GM12873 (cell line): Measurements from ENCODE around the gene PIGM.

Experiments used
- TF ChIP-seq, protein P1 (sequence below): IDR thresholded peaks from 2 replicates; pipeline ENCODE4 v1.5.1; 2012; ENCODE audit warnings: low read depth, mild to moderate bottlenecking, moderate library complexity, low read length, control low read depth; ENCODE audit not compliant: insufficient read depth; ENCODE audit errors: missing control alignments

Gene PIGM

DNA sequence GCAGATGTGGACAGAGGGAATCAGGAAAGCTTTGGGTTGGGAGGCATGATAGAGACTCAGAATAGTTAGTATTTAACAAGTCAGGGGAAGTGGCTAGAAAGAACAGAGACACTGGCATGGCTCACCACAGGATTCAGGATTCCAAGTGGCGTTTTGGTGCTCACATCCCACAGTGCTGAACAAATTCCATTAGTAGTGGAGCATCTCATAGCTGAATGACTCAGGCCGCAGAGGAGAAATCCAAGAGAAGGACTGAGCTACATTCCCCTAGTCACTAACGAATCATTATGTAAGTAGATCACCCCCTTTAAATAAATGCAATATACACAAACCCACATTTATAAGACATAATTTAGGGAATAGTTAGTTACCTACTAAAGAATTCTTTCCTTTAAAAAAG is 44.5 kb upstream of the PIGM start:
- TF ChIP-seq, protein P1, sequence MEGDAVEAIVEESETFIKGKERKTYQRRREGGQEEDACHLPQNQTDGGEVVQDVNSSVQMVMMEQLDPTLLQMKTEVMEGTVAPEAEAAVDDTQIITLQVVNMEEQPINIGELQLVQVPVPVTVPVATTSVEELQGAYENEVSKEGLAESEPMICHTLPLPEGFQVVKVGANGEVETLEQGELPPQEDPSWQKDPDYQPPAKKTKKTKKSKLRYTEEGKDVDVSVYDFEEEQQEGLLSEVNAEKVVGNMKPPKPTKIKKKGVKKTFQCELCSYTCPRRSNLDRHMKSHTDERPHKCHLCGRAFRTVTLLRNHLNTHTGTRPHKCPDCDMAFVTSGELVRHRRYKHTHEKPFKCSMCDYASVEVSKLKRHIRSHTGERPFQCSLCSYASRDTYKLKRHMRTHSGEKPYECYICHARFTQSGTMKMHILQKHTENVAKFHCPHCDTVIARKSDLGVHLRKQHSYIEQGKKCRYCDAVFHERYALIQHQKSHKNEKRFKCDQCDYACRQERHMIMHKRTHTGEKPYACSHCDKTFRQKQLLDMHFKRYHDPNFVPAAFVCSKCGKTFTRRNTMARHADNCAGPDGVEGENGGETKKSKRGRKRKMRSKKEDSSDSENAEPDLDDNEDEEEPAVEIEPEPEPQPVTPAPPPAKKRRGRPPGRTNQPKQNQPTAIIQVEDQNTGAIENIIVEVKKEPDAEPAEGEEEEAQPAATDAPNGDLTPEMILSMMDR: no peak

DNA sequence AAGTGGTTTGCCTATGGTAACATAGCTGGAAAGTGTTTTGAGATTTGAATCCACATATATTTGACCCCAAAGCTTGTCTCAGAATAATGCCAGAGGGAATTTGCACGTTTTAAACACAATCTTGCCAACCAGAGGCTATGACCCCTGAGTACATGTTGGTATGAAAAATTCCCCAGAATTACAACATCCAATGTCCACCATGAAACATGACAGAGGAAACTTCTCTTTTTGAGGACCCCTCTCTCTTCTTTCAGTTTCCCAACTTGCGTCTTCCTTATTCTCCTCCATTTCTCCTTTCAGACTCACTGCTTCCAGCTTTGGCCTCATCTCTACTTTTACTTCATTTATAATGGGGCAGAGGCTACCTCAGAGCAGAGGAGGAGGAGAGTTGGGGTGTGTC is 44.0 kb upstream of the PIGM start:
- TF ChIP-seq, protein P1: no peak

DNA sequence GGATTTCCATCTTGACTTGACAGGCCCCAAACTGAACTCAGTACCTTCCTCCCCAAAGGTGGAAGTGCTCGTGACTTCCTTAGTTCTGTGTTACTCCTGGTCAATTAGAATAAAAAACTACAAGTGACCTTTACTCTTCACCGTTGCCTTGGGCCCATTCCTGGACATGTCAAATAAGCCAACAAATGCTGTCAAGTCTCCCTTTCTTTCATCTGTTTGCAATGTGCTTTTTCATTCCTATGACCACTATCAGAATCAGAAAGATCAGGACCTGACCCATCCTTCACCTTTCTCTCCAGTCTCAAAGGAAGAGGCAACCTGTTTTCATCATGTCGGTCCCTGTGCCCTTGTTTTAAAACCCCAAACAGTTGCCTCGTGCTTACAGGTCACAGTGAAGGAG is 43.1 kb upstream of the PIGM start:
- TF ChIP-seq, protein P1: no peak

DNA sequence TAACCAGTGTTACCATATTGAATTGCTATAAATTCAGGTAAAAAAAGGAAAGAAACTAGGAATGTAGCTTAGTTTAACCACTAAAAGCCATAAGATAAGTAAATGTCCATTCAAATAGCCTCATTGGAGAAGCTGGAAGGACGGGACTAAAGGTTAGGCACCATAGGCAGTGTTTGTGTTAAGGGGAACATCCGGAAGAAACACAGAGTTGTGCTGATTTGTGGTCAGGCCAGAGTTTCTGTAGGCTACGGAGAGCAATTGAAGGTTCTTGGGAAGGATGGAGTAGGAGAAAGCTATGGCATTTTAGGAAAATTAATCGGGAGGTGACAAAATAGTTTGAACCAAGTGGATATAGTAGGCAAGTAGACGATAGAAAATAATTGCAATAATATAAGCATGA is 39.5 kb upstream of the PIGM start:
- TF ChIP-seq, protein P1: no peak

DNA sequence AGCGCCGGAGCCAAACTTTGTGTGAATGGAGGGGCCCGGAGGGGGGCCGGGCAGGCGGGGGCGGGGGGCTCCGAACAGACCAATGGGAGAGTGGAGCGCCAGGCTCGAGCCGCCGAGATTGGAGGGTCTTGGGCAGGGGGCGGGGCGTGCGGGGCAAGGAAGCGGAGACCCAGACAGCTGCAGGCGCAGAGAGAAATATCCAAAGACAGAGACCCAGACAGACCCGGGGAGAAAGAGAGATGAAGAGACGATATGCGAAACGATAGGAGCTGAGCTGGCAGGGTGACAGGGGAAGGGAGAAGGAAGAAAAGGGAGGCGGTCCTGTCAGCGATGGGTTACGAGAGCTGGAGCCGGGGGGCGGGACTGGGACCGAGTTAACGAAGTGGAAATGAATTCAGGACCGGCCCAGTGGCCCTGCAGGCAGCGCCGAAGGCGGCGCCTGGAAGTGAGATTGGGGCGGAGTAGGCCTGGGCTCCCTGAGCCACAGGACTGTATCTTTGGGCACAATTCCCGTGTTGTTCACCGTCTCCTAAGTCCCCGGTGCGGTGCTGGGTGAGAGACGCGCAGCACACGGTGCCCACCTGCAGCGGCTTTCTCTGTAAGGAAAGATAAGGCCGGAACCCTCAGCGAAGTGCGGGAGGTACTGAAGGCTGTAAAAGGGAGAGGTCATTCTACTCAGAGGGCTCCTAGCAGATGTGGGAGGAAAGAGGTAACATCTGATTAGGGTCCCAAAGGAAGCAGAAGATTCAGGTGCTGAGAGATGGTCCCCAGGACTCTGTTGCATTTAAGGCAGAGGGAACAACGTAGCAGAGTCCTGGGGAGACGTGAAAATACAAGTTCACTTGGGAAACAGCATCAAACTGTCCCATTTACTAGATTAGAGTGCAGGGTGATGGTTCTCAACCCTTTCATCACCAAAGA is 38.7 kb upstream of the PIGM start:
- TF ChIP-seq, protein P1: no peak

DNA sequence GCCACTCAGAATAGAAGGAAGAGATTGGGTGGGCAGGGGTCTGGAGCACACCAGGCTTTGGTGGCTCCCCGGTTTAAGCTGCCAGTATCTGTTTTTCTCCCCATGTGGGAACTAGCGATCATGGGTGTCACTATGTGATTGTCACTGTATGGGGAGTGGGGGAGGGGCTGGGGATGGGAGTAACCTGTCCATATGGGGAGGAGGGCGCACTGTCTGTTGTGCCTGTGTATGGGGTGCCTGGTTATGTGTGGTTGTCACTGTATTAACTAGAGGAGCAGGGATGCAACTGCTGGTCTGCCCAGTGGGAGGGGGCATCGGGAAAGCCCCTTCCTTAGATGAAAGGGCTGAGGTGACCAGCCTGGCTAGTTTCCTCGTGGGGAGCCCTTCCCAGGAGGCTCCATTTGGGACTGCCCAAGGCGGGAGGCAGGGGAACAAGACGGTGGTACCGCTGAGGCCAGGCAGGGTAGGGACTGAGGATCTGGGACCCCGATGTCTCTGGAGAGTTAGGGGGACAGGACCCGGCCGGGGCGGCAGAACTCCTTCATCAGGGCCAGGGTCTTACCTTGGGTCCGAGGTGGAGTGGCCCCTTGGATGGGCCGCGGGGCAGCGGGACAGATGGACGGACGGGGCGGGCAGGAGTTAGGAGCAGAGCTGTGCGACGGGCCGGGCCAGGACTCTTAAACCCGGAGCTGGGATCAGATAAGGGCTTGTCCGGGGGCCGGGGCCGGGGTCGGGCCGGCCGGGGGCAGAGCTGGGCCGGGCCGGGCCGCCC is 37.9 kb upstream of the PIGM start, which contains the start of gene KCNJ10:
TSS of gene KCNJ10 (minus strand) at position 701 of the 772 bp plus-strand sequence. CDS start 27,628 bp downstream, outside the sequence.
- TF ChIP-seq, protein P1: no peak

DNA sequence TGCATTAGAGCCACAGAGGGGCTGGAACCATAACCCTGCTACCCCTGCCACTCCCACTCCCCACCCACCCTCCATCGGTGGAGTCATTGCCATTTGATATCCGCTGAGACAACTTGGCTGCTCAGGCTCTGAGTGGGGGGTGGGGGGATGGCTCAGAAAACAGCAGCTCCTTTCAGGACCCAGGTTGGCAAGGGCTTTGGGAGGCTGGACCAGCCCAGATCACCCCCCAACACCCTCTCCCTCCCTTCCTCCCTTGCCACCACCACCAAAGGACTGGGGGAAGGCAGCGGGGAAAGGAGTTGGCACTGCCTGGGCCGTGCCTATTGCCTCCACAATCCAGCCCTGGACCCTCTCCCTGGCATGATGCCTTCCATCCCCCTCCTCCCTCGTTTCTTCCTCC is 36.4 kb upstream of the PIGM start:
- TF ChIP-seq, protein P1: no peak
